ENCODE data around the gene DEGS1.
A peak's percentile ranks its signal among the peaks of the same experiment; 100 is the strongest.

- TF ChIP-seq CTCF (IDR thresholded peaks at IDR 0.05) (no peak), POLR2A (IDR thresholded peaks at IDR 0.05) (peak; percentile 94 to 98)
Measured at GRCh38 chr1:224182866-224183590, at the start of gene DEGS1.
